HepG2 (cell line): ENCODE data around the gene TRMT112. TPM values are rescaled to one million over a fixed set of nuclear protein-coding genes. Genes with fewer than 3 reads are reported as not detected.

Experiments used
- AGO1 ChIP-seq: fragments of 200-400 bp; formaldehyde crosslinking; IDR thresholded peaks from 2 replicates; pipeline ENCODE4 v1.6.1; 2017; ENCODE audit warnings: mild to moderate bottlenecking, low read depth, low read length, moderate library complexity; ENCODE audit not compliant: poor library complexity, severe bottlenecking
- CBX1 ChIP-seq: IDR thresholded peaks from one replicate; pipeline ENCODE4 v1.6.1; 2016; ENCODE audit warnings: antibody characterized with exemption, low read depth
- E2F1 ChIP-seq: sonication (generic); formaldehyde crosslinking; IDR thresholded peaks from 2 replicates; pipeline ENCODE4 v1.5.0; 2020; ENCODE audit warnings: missing genetic modification reagents
- GTF2F1 ChIP-seq: fragments of 150-350 bp; IDR thresholded peaks from 2 replicates; pipeline ENCODE4 v1.6.1; 2014; ENCODE audit warnings: low read length
- GTF3A ChIP-seq: sonication (generic); formaldehyde crosslinking; conservative IDR thresholded peaks from 2 replicates; pipeline ENCODE4 v1.4.0; 2020; ENCODE audit warnings: mild to moderate bottlenecking, missing genetic modification reagents
- LBX2 ChIP-seq: sonication (generic); formaldehyde crosslinking; IDR thresholded peaks from 2 replicates; pipeline ENCODE4 v1.5.0; 2020; ENCODE audit warnings: missing genetic modification reagents, mild to moderate bottlenecking, borderline replicate concordance
- RXRB ChIP-seq: IDR thresholded peaks from 2 replicates; pipeline ENCODE4 v1.6.1; 2016; ENCODE audit warnings: borderline replicate concordance, missing genetic modification reagents, missing compliant biosample characterization
- SATB2 ChIP-seq: sonication (generic); formaldehyde crosslinking; IDR thresholded peaks from 2 replicates; pipeline ENCODE4 v1.5.0; 2020; ENCODE audit warnings: missing genetic modification reagents
- TFAP4 ChIP-seq: sonication (generic); IDR thresholded peaks from 2 replicates; pipeline ENCODE4 v1.6.1; 2016; ENCODE audit warnings: low read depth, borderline replicate concordance
- THAP9 ChIP-seq: sonication (generic); formaldehyde crosslinking; IDR thresholded peaks from 2 replicates; pipeline ENCODE4; 2020; ENCODE audit warnings: missing genetic modification reagents, mild to moderate bottlenecking, borderline replicate concordance
- TRAFD1 ChIP-seq: sonication (generic); formaldehyde crosslinking; IDR thresholded peaks from 2 replicates; pipeline ENCODE4 v1.5.1; 2020; ENCODE audit warnings: missing genetic modification reagents, mild to moderate bottlenecking, borderline replicate concordance
- ZBTB20 ChIP-seq: sonication (generic); formaldehyde crosslinking; IDR thresholded peaks from 2 replicates; pipeline ENCODE4 v1.8.1; 2023; ENCODE audit warnings: missing genetic modification reagents, low read depth, mild to moderate bottlenecking, borderline replicate concordance
- ZBTB43 ChIP-seq: sonication (generic); formaldehyde crosslinking; conservative IDR thresholded peaks from 2 replicates; pipeline ENCODE4 v1.4.0; 2020; ENCODE audit warnings: missing genetic modification reagents
- ZFP36L1 ChIP-seq: sonication (generic); formaldehyde crosslinking; IDR thresholded peaks from 2 replicates; pipeline ENCODE4 v1.8.0; 2022; ENCODE audit warnings: mild to moderate bottlenecking, missing genetic modification reagents, moderate library complexity
- ZMYM4 ChIP-seq: sonication (generic); formaldehyde crosslinking; IDR thresholded peaks from 2 replicates; pipeline ENCODE4 v1.8.1; 2023; ENCODE audit warnings: mild to moderate bottlenecking, missing genetic modification reagents
- ZNF674 ChIP-seq: sonication (generic); formaldehyde crosslinking; IDR thresholded peaks from 2 replicates; pipeline ENCODE4 v1.5.0; 2020; ENCODE audit warnings: low read depth, mild to moderate bottlenecking, missing genetic modification reagents
- ZSCAN25 ChIP-seq: sonication (generic); formaldehyde crosslinking; IDR thresholded peaks from 2 replicates; pipeline ENCODE4 v1.8.0; 2022; ENCODE audit warnings: mild to moderate bottlenecking, missing genetic modification reagents
- polyA plus RNA-seq, 8 experiments: library from polyadenylated mRNA; depleted of rRNA in 3 of 8; stranded (reverse) in 7 of 8; unstranded in 1 of 8; fragments of >200 nt; fragmentation: Illumina TruSeq in 4 of 8; extraction: Trizol in 4 of 8; gene quantifications; 2 replicates each; pipeline versions ENCODE4 v1.2.1 to v1.2.3, GENCODE V29; 2011 to 2016; ENCODE audit warnings: low read depth in 4 of 8, missing spikeins in 1 of 8, mixed read lengths in 1 of 8; ENCODE audit not compliant: insufficient read depth in 1 of 8
- total RNA-seq, 5 experiments: library from RNA; depleted of rRNA; stranded (reverse); fragments of >200 nt; fragmentation: Illumina TruSeq; extraction: Trizol; gene quantifications; 2 replicates each; pipeline ENCODE4 v1.2.3, GENCODE V29; 2016; ENCODE audit warnings: low read depth in 1 of 5

Gene TRMT112
- total and polyA plus RNA-seq, 2 of the 13 experiments (the other 11 are each of a cell fraction or from before 2014, with no cell fraction given) = 186 to 409 TPM

GRCh38 chr11:64284048-64284961, 33.1 kb downstream of the TRMT112 start, which contains the start of gene BAD (continued):
- TF ChIP-seq ZBTB43 (CRISPR knock-in tag) (0 out of 2 replicates have a peak, but pooled peaks have one; percentile 16), LBX2 (CRISPR knock-in tag) (no peak), SATB2 (CRISPR knock-in tag) (0 out of 2 replicates have a peak, but pooled peaks have one; percentile 28), GTF2F1 (no peak), CBX1 (no peak), ZFP36L1 (CRISPR knock-in tag) (no peak), ZBTB20 (CRISPR knock-in tag) (0 out of 2 replicates have a peak, but pooled peaks have one; percentile 9), THAP9 (CRISPR knock-in tag) (peak; percentile 46; the same call in 1 of the 2 replicates), ZMYM4 (CRISPR knock-in tag) (0 out of 2 replicates have a peak, but pooled peaks have one; percentile 18), AGO1 (peak; percentile 90), RXRB (CRISPR knock-in tag) (no peak), ZSCAN25 (CRISPR knock-in tag) (no peak), TRAFD1 (CRISPR knock-in tag) (no peak), ZNF674 (CRISPR knock-in tag) (no peak), E2F1 (CRISPR knock-in tag) (no peak; the same call in 1 of the 2 replicates), GTF3A (no peak), TFAP4 (peak; percentile 13; the same call in 1 of the 2 replicates)
